K562 (cell line): ENCODE results near the gene THUMPD1. TPM values are rescaled to one million over a fixed set of nuclear protein-coding genes. Genes with fewer than 3 reads are reported as not detected.

Experiments used
- ATF7 ChIP-seq: fragments of 450-650 bp; IDR thresholded peaks from 2 replicates; pipeline ENCODE4 v1.7.1; 2014; ENCODE audit warnings: mild to moderate bottlenecking, moderate library complexity
- BACH1 ChIP-seq: fragments of 200-800 bp; sonication (Bioruptor generic); IDR thresholded peaks from 2 replicates; pipeline ENCODE4 v1.6.1; 2016; ENCODE audit warnings: missing genetic modification characterization, missing compliant biosample characterization
- CC2D1A ChIP-seq: fragments of 450-650 bp; IDR thresholded peaks from 2 replicates; pipeline ENCODE4 v1.6.1; 2017; ENCODE audit warnings: mild to moderate bottlenecking
- COPS2 ChIP-seq: fragments of 450-650 bp; conservative IDR thresholded peaks from 2 replicates; pipeline ENCODE4 v1.6.1; 2016; ENCODE audit warnings: mild to moderate bottlenecking, moderate library complexity
- DPF2 ChIP-seq: fragments of 450-650 bp; IDR thresholded peaks from 2 replicates; pipeline ENCODE4 v1.6.1; 2016
- GATAD2B ChIP-seq: fragments of 450-650 bp; IDR thresholded peaks from 2 replicates; pipeline ENCODE4 v1.6.1; 2017; ENCODE audit warnings: mild to moderate bottlenecking, borderline replicate concordance
- SRSF7 ChIP-seq: fragments of 200-400 bp; formaldehyde crosslinking; optimal IDR thresholded peaks from 2 replicates; pipeline ENCODE3; 2017; ENCODE audit warnings: mild to moderate bottlenecking, low read depth, low read length
- ZBED1 ChIP-seq: IDR thresholded peaks from 2 replicates; pipeline ENCODE4 v1.6.1; 2014
- ZNF24 ChIP-seq: fragments of 450-650 bp; IDR thresholded peaks from 2 replicates; pipeline ENCODE4 v1.6.1; 2016
- ZNF431 ChIP-seq: sonication (generic); formaldehyde crosslinking; IDR thresholded peaks from 2 replicates; pipeline ENCODE4 v1.8.0; 2022; ENCODE audit warnings: mild to moderate bottlenecking, missing genetic modification reagents
- ZNF707 ChIP-seq: fragments of 250-450 bp; sonication (Bioruptor Pico); conservative IDR thresholded peaks from 2 replicates; pipeline ENCODE4 v1.8.0; 2022; ENCODE audit warnings: inconsistent platforms, mild to moderate bottlenecking, moderate library complexity
- polyA plus RNA-seq, 8 experiments: library from polyadenylated mRNA; depleted of rRNA in 4 of 8; stranded (reverse) in 5 of 8; unstranded in 3 of 8; fragments of >200 nt; fragmentation: Nextera tagmentation in 2 of 8; fragmentation: Illumina TruSeq in 1 of 8; extraction: Ambion mirVana in 2 of 8; extraction: Trizol in 1 of 8; gene quantifications; 2 replicates each; pipeline versions ENCODE4 v1.2.1 to v1.2.3, GENCODE V29; 2011 to 2014; ENCODE audit warnings: inconsistent platforms in 1 of 8, missing spikeins in 1 of 8
- total RNA-seq, 7 experiments: library from RNA; depleted of rRNA in 6 of 7; stranded (reverse); fragments of >200 nt in 6 of 7; fragmentation: Illumina TruSeq in 2 of 7; extraction: Trizol in 2 of 7; gene quantifications; 2 replicates each; pipeline versions ENCODE4 v1.2.1 to v1.2.3, GENCODE V29; 2011 to 2021; ENCODE audit warnings: low replicate concordance in 1 of 7
- TF ChIP-seq, protein P1 (sequence below): fragments of 250-450 bp; sonication (Bioruptor Pico); IDR thresholded peaks from 2 replicates; pipeline ENCODE4 v1.4.0; 2020; ENCODE audit warnings: mild to moderate bottlenecking
- TF ChIP-seq, protein P2 (sequence below): sonication (generic); formaldehyde crosslinking; IDR thresholded peaks from 2 replicates; pipeline ENCODE4 v1.8.1; 2023; ENCODE audit warnings: mild to moderate bottlenecking, missing genetic modification reagents
- TF ChIP-seq, protein P3 (sequence below): sonication (generic); formaldehyde crosslinking; IDR thresholded peaks from 2 replicates; pipeline ENCODE4 v1.8.1; 2023; ENCODE audit warnings: missing genetic modification reagents, mild to moderate bottlenecking, borderline replicate concordance
- TF ChIP-seq, protein P4 (sequence below): fragments of 200-800 bp; sonication (Bioruptor generic); IDR thresholded peaks from 2 replicates; pipeline ENCODE4 v1.6.1; 2017; ENCODE audit warnings: missing genetic modification characterization, missing compliant biosample characterization
- TF ChIP-seq, protein P5 (sequence below): fragments of 250-450 bp; sonication (Bioruptor Pico); IDR thresholded peaks from 2 replicates; pipeline ENCODE4 v1.5.0; 2020; ENCODE audit warnings: mild to moderate bottlenecking, borderline replicate concordance

THUMPD1 gene
- total and polyA plus RNA-seq, 9 of the 15 experiments (the other 6 are each of a cell fraction or from before 2014, with no cell fraction given): 37.8 to 101 (median 56.8) TPM

DNA sequence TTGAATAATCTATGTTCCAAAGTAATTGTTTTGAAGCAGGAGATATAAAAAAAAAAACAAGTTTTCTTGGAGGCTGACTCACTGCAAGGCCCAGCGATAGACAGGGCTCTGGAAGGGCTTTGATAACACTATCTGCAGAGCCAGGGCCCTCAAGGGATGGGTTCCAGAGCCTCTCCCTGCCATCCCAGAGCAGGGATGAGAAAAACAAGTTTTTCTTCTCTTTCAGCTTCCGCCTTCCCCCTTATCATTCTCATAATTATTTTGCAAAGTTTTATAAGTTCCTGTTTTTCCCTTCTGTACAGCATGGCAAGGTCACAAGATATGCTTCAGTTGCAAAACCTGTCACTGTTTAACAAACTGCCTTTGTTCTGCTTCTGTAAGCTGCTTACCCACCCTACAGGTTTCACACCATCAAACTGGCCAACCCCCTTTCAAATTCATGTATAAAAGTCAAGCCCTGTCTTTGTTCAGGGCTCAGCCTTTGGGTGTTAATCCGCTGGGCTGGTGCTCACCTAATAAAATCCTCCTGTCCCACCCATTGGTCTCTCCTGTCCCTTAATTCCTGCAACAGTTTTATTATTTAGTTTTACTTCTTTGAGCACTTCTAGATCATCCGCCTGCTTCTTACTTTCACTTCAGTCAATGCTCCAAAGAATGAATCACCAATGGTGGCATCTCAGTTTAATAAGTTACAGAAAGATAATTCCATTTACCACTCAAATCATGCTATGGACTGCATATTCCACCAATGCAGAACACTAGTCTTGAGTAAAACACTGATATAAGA lies 5.6 kb upstream of the THUMPD1 start (continued):
- TF ChIP-seq, protein P1, sequence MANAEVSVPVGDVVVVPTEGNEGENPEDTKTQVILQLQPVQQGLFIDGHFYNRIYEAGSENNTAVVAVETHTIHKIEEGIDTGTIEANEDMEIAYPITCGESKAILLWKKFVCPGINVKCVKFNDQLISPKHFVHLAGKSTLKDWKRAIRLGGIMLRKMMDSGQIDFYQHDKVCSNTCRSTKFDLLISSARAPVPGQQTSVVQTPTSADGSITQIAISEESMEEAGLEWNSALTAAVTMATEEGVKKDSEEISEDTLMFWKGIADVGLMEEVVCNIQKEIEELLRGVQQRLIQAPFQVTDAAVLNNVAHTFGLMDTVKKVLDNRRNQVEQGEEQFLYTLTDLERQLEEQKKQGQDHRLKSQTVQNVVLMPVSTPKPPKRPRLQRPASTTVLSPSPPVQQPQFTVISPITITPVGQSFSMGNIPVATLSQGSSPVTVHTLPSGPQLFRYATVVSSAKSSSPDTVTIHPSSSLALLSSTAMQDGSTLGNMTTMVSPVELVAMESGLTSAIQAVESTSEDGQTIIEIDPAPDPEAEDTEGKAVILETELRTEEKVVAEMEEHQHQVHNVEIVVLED (CRISPR knock-in tag): no peak
- TF ChIP-seq ZNF431 (no peak), BACH1 (peak; percentile 50; the same call in 1 of the 2 replicates), ZNF707 (CRISPR knock-in tag) (no peak), SRSF7 (no peak), ATF7 (peak; percentile 65; the same call in 1 of the 2 replicates), CC2D1A (peak; percentile 96), ZBED1 (peak; percentile 39; the same call in 1 of the 2 replicates), COPS2 (no peak), GATAD2B (0 out of 2 replicates have a peak, but pooled peaks have one; percentile 3), DPF2 (peak; percentile 99), ZNF24 (0 out of 2 replicates have a peak, but pooled peaks have one; percentile 50)
- TF ChIP-seq, protein P2, sequence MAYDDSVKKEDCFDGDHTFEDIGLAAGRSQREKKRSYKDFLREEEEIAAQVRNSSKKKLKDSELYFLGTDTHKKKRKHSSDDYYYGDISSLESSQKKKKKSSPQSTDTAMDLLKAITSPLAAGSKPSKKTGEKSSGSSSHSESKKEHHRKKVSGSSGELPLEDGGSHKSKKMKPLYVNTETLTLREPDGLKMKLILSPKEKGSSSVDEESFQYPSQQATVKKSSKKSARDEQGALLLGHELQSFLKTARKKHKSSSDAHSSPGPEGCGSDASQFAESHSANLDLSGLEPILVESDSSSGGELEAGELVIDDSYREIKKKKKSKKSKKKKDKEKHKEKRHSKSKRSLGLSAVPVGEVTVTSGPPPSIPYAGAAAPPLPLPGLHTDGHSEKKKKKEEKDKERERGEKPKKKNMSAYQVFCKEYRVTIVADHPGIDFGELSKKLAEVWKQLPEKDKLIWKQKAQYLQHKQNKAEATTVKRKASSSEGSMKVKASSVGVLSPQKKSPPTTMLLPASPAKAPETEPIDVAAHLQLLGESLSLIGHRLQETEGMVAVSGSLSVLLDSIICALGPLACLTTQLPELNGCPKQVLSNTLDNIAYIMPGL (CRISPR knock-in tag): no peak
- TF ChIP-seq, protein P3, sequence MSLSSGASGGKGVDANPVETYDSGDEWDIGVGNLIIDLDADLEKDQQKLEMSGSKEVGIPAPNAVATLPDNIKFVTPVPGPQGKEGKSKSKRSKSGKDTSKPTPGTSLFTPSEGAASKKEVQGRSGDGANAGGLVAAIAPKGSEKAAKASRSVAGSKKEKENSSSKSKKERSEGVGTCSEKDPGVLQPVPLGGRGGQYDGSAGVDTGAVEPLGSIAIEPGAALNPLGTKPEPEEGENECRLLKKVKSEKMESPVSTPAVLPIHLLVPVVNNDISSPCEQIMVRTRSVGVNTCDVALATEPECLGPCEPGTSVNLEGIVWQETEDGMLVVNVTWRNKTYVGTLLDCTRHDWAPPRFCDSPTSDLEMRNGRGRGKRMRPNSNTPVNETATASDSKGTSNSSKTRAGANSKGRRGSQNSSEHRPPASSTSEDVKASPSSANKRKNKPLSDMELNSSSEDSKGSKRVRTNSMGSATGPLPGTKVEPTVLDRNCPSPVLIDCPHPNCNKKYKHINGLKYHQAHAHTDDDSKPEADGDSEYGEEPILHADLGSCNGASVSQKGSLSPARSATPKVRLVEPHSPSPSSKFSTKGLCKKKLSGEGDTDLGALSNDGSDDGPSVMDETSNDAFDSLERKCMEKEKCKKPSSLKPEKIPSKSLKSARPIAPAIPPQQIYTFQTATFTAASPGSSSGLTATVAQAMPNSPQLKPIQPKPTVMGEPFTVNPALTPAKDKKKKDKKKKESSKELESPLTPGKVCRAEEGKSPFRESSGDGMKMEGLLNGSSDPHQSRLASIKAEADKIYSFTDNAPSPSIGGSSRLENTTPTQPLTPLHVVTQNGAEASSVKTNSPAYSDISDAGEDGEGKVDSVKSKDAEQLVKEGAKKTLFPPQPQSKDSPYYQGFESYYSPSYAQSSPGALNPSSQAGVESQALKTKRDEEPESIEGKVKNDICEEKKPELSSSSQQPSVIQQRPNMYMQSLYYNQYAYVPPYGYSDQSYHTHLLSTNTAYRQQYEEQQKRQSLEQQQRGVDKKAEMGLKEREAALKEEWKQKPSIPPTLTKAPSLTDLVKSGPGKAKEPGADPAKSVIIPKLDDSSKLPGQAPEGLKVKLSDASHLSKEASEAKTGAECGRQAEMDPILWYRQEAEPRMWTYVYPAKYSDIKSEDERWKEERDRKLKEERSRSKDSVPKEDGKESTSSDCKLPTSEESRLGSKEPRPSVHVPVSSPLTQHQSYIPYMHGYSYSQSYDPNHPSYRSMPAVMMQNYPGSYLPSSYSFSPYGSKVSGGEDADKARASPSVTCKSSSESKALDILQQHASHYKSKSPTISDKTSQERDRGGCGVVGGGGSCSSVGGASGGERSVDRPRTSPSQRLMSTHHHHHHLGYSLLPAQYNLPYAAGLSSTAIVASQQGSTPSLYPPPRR (CRISPR knock-in tag): no peak
- TF ChIP-seq, protein P4, sequence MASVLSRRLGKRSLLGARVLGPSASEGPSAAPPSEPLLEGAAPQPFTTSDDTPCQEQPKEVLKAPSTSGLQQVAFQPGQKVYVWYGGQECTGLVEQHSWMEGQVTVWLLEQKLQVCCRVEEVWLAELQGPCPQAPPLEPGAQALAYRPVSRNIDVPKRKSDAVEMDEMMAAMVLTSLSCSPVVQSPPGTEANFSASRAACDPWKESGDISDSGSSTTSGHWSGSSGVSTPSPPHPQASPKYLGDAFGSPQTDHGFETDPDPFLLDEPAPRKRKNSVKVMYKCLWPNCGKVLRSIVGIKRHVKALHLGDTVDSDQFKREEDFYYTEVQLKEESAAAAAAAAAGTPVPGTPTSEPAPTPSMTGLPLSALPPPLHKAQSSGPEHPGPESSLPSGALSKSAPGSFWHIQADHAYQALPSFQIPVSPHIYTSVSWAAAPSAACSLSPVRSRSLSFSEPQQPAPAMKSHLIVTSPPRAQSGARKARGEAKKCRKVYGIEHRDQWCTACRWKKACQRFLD (CRISPR knock-in tag): peak; percentile 94
- TF ChIP-seq, protein P5, sequence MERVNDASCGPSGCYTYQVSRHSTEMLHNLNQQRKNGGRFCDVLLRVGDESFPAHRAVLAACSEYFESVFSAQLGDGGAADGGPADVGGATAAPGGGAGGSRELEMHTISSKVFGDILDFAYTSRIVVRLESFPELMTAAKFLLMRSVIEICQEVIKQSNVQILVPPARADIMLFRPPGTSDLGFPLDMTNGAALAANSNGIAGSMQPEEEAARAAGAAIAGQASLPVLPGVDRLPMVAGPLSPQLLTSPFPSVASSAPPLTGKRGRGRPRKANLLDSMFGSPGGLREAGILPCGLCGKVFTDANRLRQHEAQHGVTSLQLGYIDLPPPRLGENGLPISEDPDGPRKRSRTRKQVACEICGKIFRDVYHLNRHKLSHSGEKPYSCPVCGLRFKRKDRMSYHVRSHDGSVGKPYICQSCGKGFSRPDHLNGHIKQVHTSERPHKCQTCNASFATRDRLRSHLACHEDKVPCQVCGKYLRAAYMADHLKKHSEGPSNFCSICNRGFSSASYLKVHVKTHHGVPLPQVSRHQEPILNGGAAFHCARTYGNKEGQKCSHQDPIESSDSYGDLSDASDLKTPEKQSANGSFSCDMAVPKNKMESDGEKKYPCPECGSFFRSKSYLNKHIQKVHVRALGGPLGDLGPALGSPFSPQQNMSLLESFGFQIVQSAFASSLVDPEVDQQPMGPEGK (CRISPR knock-in tag): 0 out of 2 replicates have a peak, but pooled peaks have one; percentile 17
